Anterior cingulate cortex (tissue), 58 donors: ENCODE results near the gene PID1.
A peak's percentile ranks its signal among the peaks of the same experiment; 100 is the strongest.

Source experiments
- DNase-seq, 58 donors: peaks; one replicate each; lab custom pipeline; 2025; lab: John Stamatoyannopoulos, UW

PID1 gene

GRCh38 chr2:229044581-229044980 lies 226.5 kb downstream of the PID1 start:
- no peak for DNase-seq

GRCh38 chr2:229043681-229044080 lies 227.4 kb downstream of the PID1 start:
- DNase-seq = peak in 1 of 58 donors; percentile 1

- no peak for DNase-seq
Measured at GRCh38 chr2:229042349-229042748, 228.7 kb downstream of the PID1 start.

GRCh38 chr2:229041691-229042090 lies 229.4 kb downstream of the PID1 start:
- DNase-seq = no peak

GRCh38 chr2:229037621-229038020 lies 233.5 kb downstream of the PID1 start:
- no peak for DNase-seq

- DNase-seq = no peak
Measured at GRCh38 chr2:229033816-229034215, 237.3 kb downstream of the PID1 start.

GRCh38 chr2:229032608-229033234 lies 238.4 kb downstream of the PID1 start:
- DNase-seq = no peak

GRCh38 chr2:229027353-229028105 lies 243.6 kb downstream of the PID1 start:
- DNase-seq = no peak

- DNase-seq = no peak
Measured at GRCh38 chr2:229025653-229026052, 245.4 kb downstream of the PID1 start.

GRCh38 chr2:229022652-229023051 lies 248.4 kb downstream of the PID1 start:
- DNase-seq = no peak

- no peak for DNase-seq
Measured at GRCh38 chr2:229022071-229022470, 249.0 kb downstream of the PID1 start.

- no peak for DNase-seq
Measured at GRCh38 chr2:229009816-229010215, 261.3 kb downstream of the PID1 start.

- no peak for DNase-seq
Measured at GRCh38 chr2:229003256-229003655, 267.8 kb downstream of the PID1 start.

- DNase-seq = no peak
Measured at GRCh38 chr2:229001196-229001595, 269.9 kb downstream of the PID1 start.

GRCh38 chr2:228999326-228999725 lies 271.8 kb downstream of the PID1 start:
- no peak for DNase-seq

- no peak for DNase-seq
Measured at GRCh38 chr2:228988786-228989185, 282.3 kb downstream of the PID1 start.

- DNase-seq = no peak
Measured at GRCh38 chr2:228987441-228988155, 283.5 kb downstream of the PID1 start.

GRCh38 chr2:228986961-228987360 lies 284.1 kb downstream of the PID1 start:
- no peak for DNase-seq

- DNase-seq = no peak
Measured at GRCh38 chr2:228983700-228984099, 287.4 kb downstream of the PID1 start.

- DNase-seq = no peak
Measured at GRCh38 chr2:228974169-228974568, 296.9 kb downstream of the PID1 start.
